GOT3 (cell line): ENCODE results near the gene SIK3.
"Not testable (repeated sequence)": the region's sequence is repeated elsewhere in the genome, so short reads cannot be mapped to it uniquely, and the experiment has no call there.

Source experiments
- DNase-seq: peaks from one replicate; lab custom pipeline; 2025; ENCODE audit warnings: mixed read lengths; lab: John Stamatoyannopoulos, UW

The SIK3 gene

GRCh38 chr11:116827461-116827860, 270.8 kb downstream of the SIK3 start:
- DNase-seq, result no peak

DNA sequence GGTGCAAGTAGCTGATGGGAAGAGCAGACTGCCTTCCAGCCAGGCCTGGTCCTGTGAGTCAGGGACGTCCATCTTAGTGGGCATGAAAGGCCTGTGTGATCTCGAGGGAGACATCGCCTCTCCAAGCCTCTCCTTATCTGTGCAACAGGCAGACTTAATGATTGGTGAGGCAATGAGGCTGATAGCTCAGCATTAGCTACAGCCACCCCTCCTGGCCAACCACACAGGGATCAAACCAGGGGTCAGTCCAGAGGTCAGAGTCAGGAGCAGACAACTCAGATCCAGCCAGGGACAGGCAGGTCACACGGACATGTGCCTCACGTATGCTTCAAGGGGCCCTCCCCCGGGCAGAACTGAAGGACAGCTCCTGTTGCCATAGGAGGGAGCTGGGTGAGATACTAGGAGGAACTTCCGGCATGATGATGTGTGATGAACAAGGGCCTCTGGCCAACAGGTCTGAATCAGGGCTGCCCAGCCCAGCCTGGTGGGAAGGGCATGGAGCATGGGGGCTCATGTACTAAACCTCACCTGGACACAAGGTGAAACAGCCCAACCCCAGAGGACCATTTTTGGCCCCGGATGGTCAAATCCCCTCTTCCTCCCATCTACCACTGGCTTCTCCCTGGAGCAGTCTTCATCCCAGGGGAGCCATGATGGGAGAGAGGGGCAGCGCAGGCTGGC, 271.3 kb downstream of the SIK3 start:
- no peak for DNase-seq

DNA sequence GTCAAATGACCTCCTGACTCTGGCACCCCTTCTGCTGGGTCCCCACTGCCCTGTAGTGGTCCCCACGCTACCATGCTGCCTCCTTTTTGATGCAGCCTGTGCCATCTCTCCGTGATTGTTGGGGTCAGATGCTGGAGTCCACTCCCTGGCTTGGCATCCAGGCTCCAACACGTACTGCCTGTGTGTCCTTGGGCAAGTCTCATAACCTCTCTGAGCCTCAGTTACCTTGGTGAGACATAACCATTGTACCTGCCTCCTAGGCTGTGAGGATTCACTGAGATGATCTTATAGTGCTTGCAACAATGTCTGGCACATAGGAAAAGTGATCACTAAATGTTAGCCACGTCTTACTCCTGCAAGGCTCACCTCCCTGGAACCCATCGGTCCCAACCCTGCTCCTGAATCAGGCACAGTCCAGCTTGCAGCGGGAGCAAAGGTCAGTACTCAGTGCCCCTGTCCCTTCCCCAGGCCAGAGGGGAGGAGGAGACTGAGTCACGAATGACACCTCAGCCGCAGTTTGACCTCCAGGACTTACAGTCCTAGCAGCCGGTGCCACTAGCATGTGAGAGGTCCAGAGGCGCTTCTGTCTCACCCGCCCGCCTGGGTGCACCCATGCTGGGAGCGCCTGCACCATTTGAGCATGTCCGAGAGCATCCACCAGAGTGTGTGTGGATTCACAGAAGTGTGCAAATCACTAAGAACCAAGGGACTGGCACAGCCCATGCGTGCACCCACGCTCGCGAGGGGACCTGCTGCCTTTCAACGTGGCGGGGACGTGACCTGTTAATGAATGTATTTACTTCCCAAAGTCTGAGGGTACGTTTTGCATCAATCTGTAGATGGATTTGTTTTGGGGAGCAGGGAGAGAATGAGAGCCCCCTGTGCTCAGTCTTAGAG, 272.1 kb downstream of the SIK3 start:
- no peak for DNase-seq

- no peak for DNase-seq
These were observed 272.8 kb downstream of the SIK3 start for GRCh38 chr11:116825434-116825833.

- DNase-seq, result no peak
These were observed 275.0 kb downstream of the SIK3 start, which contains the start of gene APOA4 for GRCh38 chr11:116823031-116823843. TSS of gene APOA4 (minus strand) at chr11:116823304. CDS start at chr11:116823191, 113 bp downstream.

- DNase-seq, result no peak
These were observed 275.7 kb downstream of the SIK3 start for GRCh38 chr11:116822575-116822974.

- DNase-seq, result no peak
These were observed 276.9 kb downstream of the SIK3 start for GRCh38 chr11:116821050-116821918.

DNA sequence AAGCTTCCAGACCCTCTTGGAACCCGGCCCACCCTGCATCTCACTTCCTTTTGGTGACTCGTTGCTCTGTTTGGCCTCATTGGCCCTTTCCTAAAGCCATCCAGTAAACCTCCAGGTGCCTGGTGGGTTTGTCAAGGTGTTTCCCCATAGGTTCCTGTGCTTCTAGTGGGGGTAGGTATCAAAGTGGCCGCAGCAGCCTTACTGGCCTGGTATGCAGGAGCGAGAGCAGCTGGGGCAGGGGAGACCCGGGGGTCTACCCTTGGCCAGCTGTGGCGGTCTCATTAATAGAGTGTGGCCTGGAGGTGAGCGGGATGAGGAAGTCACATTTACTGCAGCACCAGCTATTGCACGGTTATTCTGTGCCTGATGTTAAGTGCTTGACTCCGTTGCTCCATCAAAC, 279.2 kb downstream of the SIK3 start:
- DNase-seq, result no peak

- DNase-seq, result no peak
These were observed 283.7 kb downstream of the SIK3 start for GRCh38 chr11:116814502-116814901.

GRCh38 chr11:116813781-116814471, 284.3 kb downstream of the SIK3 start:
- no peak for DNase-seq

GRCh38 chr11:116813170-116813569, 285.1 kb downstream of the SIK3 start:
- no peak for DNase-seq

- no peak for DNase-seq
These were observed 286.1 kb downstream of the SIK3 start for GRCh38 chr11:116812109-116812508.

GRCh38 chr11:116811194-116811593, 287.0 kb downstream of the SIK3 start:
- DNase-seq, result no peak

GRCh38 chr11:116808262-116809175, 289.7 kb downstream of the SIK3 start:
- no peak for DNase-seq

DNA sequence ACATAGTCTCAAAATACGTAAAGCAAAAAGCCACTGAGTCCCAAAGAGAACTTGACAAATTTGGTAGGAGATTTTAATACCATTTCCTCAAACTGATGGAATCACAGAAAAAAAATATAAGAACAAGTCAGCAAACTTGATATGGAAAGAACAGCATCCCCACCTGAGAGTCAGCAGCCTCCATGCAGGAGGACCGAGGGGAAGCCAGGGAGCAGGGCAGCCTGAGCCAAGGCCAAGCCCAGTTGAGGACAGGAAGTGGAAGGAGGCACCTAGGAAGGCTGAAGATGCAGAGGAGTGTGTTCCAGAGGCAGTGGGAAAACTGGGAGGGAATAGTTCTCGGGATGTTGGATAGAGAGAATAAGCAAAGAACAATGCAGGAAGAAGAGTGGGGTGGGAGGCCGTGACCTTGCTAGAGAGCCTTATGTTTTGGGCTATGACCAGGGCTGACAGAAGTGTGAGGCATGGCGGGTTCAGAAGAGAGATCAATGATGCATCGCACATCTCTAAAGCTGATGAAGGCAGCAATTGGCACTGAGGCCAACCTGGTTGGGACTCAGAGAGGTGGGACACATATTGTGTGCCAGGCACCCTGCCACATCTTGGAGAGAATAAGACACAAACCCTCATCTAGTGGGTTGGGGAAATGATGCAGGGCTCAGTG, 290.5 kb downstream of the SIK3 start:
- no peak for DNase-seq

- no peak for DNase-seq
These were observed 294.2 kb downstream of the SIK3 start for GRCh38 chr11:116804001-116804400.

- not testable (repeated sequence) for DNase-seq
These were observed 296.6 kb downstream of the SIK3 start for GRCh38 chr11:116801662-116802061.

DNA sequence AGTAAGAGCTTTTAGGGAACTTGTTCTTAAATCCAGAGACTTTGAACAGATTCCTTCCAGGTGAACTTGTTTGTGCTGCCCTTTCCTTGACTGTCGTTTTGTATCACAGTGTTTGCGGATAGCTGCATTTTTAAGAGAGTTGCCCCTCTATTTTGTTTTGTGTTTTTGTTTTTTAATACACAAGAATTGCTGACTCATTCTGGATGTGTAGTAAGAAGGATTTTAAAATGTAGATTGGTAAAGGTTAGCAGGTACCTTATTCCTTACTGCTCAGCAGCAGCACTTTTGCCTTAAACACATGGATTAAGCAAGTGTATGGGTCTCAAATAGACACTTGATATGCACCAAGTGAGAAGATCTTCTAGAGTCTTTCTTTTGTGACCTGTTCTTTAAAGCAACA, 297.6 kb downstream of the SIK3 start:
- DNase-seq, result no peak

GRCh38 chr11:116798368-116798767, 299.9 kb downstream of the SIK3 start:
- DNase-seq, result no peak
